ENCODE data around the gene PTOV1.

Gene PTOV1

GRCh38 chr19:49873129-49873521 lies 22.2 kb downstream of the PTOV1 start:
- H3K9ac ChIP-seq (ENCODE audit: low read length): no peak overlapping the region
- H3K4me3 ChIP-seq (ENCODE audit: low read length): no peak overlapping the region
- H3F3A ChIP-seq (ENCODE audit: insufficient read depth, low read length): peaks cover 18% of the 10 kb centered on the region; the same call in 1 of the 2 replicates
- H3K4me2 ChIP-seq (ENCODE audit: low read depth, low read length): no peak overlapping the region
- H3K27ac ChIP-seq (ENCODE audit: low read length): no peak overlapping the region
- H3K36me3 ChIP-seq (replicated peaks; ENCODE audit: insufficient read depth, low read length): no peaks in the 10 kb centered on the region
- no peak overlapping the region for H2AFZ ChIP-seq (ENCODE audit: low read length)
- no peaks in the 10 kb centered on the region for H3K9me2 ChIP-seq (replicated peaks; ENCODE audit: insufficient read depth, low read length)
- H3K79me2 ChIP-seq (ENCODE audit: low read length): peaks cover 45% of the 10 kb centered on the region
- H3K27me3 ChIP-seq (replicated peaks; ENCODE audit: insufficient read depth, low read length): no peaks in the 10 kb centered on the region
- H4K20me1 ChIP-seq (ENCODE audit: insufficient read depth, low read length): no peaks in the 10 kb centered on the region
- TF ChIP-seq, protein P1, sequence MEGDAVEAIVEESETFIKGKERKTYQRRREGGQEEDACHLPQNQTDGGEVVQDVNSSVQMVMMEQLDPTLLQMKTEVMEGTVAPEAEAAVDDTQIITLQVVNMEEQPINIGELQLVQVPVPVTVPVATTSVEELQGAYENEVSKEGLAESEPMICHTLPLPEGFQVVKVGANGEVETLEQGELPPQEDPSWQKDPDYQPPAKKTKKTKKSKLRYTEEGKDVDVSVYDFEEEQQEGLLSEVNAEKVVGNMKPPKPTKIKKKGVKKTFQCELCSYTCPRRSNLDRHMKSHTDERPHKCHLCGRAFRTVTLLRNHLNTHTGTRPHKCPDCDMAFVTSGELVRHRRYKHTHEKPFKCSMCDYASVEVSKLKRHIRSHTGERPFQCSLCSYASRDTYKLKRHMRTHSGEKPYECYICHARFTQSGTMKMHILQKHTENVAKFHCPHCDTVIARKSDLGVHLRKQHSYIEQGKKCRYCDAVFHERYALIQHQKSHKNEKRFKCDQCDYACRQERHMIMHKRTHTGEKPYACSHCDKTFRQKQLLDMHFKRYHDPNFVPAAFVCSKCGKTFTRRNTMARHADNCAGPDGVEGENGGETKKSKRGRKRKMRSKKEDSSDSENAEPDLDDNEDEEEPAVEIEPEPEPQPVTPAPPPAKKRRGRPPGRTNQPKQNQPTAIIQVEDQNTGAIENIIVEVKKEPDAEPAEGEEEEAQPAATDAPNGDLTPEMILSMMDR (IDR thresholded peaks at IDR 0.05; ENCODE audit: low read length): no peak
- TF ChIP-seq EZH2phosphoT487 (IDR thresholded peaks at IDR 0.05; ENCODE audit: low read length) (no peak), EZH2 (optimal IDR thresholded peaks at IDR 0.05; ENCODE audit: low read depth, low read length) (no peak)
- peaks cover 25% of the 10 kb centered on the region for H3K4me1 ChIP-seq (ENCODE audit: low read length)
- no peaks in the 10 kb centered on the region for H3K9me3 ChIP-seq (replicated peaks; ENCODE audit: insufficient read depth, low read length)
- DNase-seq: no peak

DNA sequence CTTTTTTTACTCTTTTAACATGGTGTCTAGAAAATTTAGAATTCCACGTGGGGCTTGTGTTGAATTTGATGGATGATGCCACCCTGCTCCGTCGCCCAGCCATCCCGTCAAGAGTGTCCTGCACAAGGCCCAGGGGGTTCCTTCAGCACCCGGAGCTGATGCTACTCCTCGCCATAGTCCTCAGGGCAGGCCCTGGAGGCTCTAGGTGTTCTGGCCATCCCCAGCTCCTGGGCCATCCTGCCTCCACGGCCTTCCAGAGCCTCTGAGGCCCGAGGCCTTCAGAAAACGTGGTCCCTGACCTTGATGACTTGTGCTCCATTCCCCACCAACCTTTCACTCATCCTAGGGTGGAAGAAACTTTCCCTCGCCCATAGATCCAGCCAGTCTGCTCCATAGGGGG lies 22.9 kb downstream of the PTOV1 start:
- Histone ChIP-seq H3K79me2 (ENCODE audit: low read length) (peaks cover 52% of the 10 kb centered on the region), H2AFZ (ENCODE audit: low read length) (no peak overlapping the region), H3K4me2 (ENCODE audit: low read depth, low read length) (no peak overlapping the region), H3K9me2 (replicated peaks; ENCODE audit: insufficient read depth, low read length) (no peaks in the 10 kb centered on the region), H3K36me3 (replicated peaks; ENCODE audit: insufficient read depth, low read length) (no peaks in the 10 kb centered on the region), H3K27ac (ENCODE audit: low read length) (no peak overlapping the region), H3K27me3 (replicated peaks; ENCODE audit: insufficient read depth, low read length) (no peaks in the 10 kb centered on the region), H3K4me3 (ENCODE audit: low read length) (no peak overlapping the region), H3K9ac (ENCODE audit: low read length) (no peak overlapping the region), H3K4me1 (ENCODE audit: low read length) (peaks cover 19% of the 10 kb centered on the region), H3K9me3 (replicated peaks; ENCODE audit: insufficient read depth, low read length) (no peaks in the 10 kb centered on the region), H3F3A (ENCODE audit: insufficient read depth, low read length) (peaks cover 11% of the 10 kb centered on the region; the same call in 1 of the 2 replicates), H4K20me1 (ENCODE audit: insufficient read depth, low read length) (no peaks in the 10 kb centered on the region)
- TF ChIP-seq EZH2phosphoT487 (IDR thresholded peaks at IDR 0.05; ENCODE audit: low read length) (no peak), EZH2 (optimal IDR thresholded peaks at IDR 0.05; ENCODE audit: low read depth, low read length) (no peak)
- TF ChIP-seq, protein P1 (IDR thresholded peaks at IDR 0.05; ENCODE audit: low read length): no peak
- no peak for DNase-seq

- no peak overlapping the region; the same call in 1 of the 2 replicates for H3K9ac ChIP-seq (ENCODE audit: low read length)
- 0 out of 2 replicates have a peak overlapping the region, but pooled peaks have one; percentile 95 for H3K4me2 ChIP-seq (ENCODE audit: low read depth, low read length)
- no peak overlapping the region for H2AFZ ChIP-seq (ENCODE audit: low read length)
- no peak for DNase-seq
- TF ChIP-seq, protein P1 (IDR thresholded peaks at IDR 0.05; ENCODE audit: low read length): no peak
- TF ChIP-seq EZH2 (optimal IDR thresholded peaks at IDR 0.05; ENCODE audit: low read depth, low read length): no peak
- TF ChIP-seq EZH2phosphoT487 (IDR thresholded peaks at IDR 0.05; ENCODE audit: low read length): no peak
- H3K4me3 ChIP-seq (ENCODE audit: low read length): no peak overlapping the region
- no peaks in the 10 kb centered on the region for H4K20me1 ChIP-seq (ENCODE audit: insufficient read depth, low read length)
- no peaks in the 10 kb centered on the region for H3K36me3 ChIP-seq (replicated peaks; ENCODE audit: insufficient read depth, low read length)
- peaks cover 12% of the 10 kb centered on the region; the same call in 1 of the 2 replicates for H3F3A ChIP-seq (ENCODE audit: insufficient read depth, low read length)
- H3K4me1 ChIP-seq (ENCODE audit: low read length): peaks cover 16% of the 10 kb centered on the region
- no peaks in the 10 kb centered on the region for H3K27me3 ChIP-seq (replicated peaks; ENCODE audit: insufficient read depth, low read length)
- no peak overlapping the region for H3K27ac ChIP-seq (ENCODE audit: low read length)
- no peaks in the 10 kb centered on the region for H3K9me3 ChIP-seq (replicated peaks; ENCODE audit: insufficient read depth, low read length)
- H3K9me2 ChIP-seq (replicated peaks; ENCODE audit: insufficient read depth, low read length): no peaks in the 10 kb centered on the region
- peaks cover 60% of the 10 kb centered on the region for H3K79me2 ChIP-seq (ENCODE audit: low read length)
These were observed 23.7 kb downstream of the PTOV1 start for GRCh38 chr19:49874503-49875157.

All from MM.1S (cell line).